Measurements from ENCODE around the gene ANKRD61.
"Not testable (repeated sequence)": the region's sequence is repeated elsewhere in the genome, so short reads cannot be mapped to it uniquely, and the experiment has no call there.

ANKRD61 gene

GRCh38 chr7:6032167-6032566 lies 991 bp downstream of the ANKRD61 start:
- no peak for DNase-seq

- DNase-seq: no peak
Measured at GRCh38 chr7:6032641-6033040, 1.5 kb downstream of the ANKRD61 start.

- no peak for DNase-seq
Measured at GRCh38 chr7:6035165-6035564, 4.0 kb downstream of the ANKRD61 start.

- no peak for DNase-seq
Measured at GRCh38 chr7:6035686-6036085, 4.5 kb downstream of the ANKRD61 start.

GRCh38 chr7:6049780-6050179 lies 18.6 kb downstream of the ANKRD61 start:
- DNase-seq: no peak

DNA sequence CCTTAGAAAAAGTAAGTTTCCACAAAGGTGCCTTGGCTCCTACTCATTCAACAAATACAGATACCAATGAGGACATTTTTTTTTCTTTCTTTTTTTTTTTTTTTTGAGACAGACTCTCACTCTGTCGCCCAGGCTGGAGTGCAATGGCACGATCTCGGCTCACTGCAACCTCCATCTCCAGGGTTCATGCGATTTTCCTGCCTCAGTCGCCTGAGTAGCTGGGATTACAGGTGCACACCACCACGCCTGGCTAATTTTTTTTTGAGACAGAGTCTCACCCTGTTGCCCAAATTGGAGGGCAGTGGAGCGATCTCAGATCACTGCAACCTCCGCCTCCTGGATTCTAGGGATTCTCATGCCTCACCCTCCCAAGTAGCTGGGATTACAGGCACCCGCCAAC lies 20.0 kb downstream of the ANKRD61 start:
- DNase-seq: not testable (repeated sequence)

DNA sequence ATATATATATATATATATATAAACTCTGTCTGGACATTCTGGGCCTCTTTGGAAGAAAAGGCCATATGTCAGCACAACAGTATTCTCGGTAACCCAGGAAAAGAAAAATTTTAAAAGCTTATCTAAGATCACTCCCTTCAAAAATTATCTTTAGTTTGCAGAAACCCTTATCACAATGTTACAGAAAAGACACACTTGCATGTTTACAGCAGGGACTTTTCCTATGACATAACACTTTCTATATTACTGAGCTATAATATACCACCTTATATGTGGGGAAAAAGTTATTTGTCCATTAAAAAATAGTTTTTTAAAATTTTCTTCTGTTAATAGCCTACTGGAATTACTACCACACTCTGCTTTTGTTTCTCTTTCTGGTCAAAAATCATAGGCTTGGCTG lies 25.4 kb downstream of the ANKRD61 start:
- no peak for DNase-seq

- no peak for DNase-seq
Measured at GRCh38 chr7:6057316-6058129, 26.3 kb downstream of the ANKRD61 start.

- DNase-seq: not testable (repeated sequence)
Measured at GRCh38 chr7:6059941-6060340, 28.8 kb downstream of the ANKRD61 start.

DNA sequence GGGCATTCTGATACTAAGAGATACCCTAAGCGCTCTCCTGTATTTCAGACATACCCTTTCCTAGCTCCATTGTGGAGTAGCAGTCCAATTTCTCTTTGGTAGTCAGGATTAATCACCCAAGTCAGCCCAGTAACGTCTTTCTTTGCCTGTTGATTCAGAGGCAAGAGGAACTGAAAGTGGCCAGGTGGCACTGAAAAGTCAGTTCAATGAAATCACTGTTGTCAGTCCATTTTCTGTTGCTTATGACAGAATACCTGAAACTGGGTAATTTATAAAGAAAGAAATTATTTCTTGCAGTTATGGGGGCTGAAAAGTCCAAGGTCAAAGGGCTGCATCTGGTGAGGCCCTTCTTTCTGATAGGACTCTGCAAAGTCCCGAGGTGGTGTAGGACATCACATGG lies 40.2 kb downstream of the ANKRD61 start:
- DNase-seq: peak; percentile 84

DNA sequence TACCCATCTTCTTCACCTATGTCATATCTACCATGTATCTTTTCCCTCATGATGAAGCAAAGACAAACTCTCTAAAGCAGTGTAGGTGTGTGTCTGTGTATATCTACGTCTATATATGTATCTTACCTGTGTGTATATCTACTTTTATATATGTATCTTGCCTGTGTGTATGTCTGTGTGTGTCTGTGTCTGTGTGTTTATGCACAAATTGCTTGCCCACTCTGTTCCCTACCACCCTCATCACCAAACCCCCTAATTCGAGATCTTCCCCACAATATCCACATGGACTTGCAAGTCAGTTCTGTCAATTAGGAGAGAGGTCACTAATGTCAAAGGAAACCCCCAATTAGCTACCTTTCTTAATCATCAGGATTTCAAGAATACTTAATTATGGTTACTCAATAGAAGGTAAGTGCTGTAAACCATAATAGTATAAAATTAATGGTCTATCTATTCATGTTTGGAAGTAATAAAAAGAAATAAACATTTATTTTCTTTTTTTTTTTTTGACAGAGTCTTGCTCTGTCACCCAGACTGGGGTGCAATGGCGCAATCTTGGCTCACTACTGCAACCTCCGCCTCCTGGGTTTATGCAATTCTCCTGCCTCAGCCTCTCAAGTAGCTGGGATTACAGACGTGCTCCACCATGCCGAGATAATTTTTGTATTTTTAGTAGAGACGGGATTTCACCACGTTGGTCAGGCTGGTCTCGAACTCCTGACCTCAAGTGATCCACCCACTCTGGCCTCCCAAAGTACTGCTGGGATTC lies 43.6 kb downstream of the ANKRD61 start:
- no peak for DNase-seq

- peak; percentile 43 for DNase-seq
Measured at GRCh38 chr7:6078548-6078947, 47.4 kb downstream of the ANKRD61 start.

GRCh38 chr7:6083047-6083446 lies 51.9 kb downstream of the ANKRD61 start:
- DNase-seq: not testable (repeated sequence)
